Measurements from ENCODE around the gene LMOD3.
A peak's percentile ranks its signal among the peaks of the same experiment; 100 is the strongest.

The LMOD3 gene

DNA sequence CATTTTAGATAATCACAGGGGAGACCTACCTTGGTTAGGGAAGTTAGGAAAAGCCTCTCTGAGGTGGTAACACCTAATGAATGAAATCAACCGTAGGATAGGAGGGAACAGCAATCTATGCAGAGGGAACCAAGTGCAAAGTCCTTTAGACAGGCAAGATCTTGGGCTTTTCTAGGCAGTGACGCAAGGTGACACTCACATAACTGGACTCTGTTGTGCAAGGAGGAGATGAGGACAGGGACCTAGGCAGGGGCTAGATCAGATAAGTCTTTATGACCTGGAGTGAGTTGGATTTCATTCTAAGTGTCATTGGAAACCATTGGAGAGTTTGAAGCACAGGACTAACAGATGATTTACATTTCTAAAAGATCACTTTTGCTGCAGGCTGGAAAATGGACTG, 4.6 kb upstream of the LMOD3 start:
- intact Hi-C loops (cut with DNase I) = no loop called here
- no peak for DNase-seq

DNA sequence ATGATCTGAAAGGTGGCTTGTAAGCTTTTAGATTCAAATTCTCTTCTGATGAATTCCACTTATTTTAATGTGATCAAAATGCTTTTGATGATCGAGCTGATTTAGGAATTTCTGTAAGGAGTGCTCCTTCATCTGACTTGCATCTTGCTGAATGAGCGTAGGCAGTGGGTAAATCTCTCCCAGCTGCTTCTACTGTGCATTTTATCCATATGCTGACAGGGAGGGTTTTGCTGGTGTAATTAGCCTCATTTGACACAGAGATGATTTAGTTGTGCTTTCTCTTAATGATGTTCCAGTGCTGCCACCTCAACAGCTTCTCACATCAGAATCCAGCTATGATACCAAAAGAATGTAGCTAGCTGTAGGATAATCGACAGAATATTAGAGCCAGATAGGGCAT, 3.8 kb upstream of the LMOD3 start:
- DNase-seq = no peak
- intact Hi-C loops (cut with DNase I) = no loop called here

DNA sequence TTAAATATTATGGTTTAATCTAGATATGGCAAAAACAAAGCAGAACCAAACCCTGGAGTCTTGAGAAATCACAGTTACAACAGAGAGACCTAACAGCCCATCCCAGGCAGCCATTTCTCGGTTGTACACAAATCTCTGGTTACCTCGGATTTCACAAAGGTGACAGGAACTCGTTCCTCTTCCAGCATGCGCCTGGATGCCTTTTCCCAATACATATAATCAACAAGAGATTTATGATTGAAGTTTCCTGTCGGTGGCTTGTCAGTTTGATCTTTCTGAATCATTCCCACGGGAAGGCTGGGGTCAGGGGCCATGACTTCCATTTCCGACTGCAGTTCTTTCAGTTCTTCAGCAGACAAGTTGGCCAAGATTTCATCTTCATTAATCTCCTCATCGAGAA, 445 bp downstream of the LMOD3 start:
- intact Hi-C loops (cut with DNase I) = loop anchor here (5.0 kb wide), 2 partner anchors 305 to 550 kb away; no protein-coding TSS in a partner anchor
- no peak for DNase-seq

DNA sequence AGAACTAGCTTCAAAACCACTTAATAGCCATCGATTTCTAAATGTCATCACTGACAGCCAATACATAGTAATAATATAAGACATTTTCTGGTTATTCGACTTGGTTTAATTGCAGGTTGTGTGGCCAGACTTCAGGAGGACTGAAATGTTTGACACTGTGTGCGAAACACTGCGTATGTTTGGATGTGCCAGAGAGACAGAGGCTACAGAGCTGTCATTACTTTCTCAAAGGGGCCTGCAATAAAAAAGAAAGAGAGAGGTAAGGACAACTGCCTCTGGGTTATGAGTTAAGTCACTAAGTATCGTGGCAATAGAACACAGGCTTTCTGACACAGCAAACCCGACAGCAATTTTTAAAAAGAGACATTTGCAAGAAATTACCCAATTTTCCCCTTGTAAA, 882 bp downstream of the LMOD3 start:
- no peak for DNase-seq
- intact Hi-C loops (cut with DNase I) = loop anchor here (5.0 kb wide), 2 partner anchors 306 to 551 kb away; no protein-coding TSS in a partner anchor

DNA sequence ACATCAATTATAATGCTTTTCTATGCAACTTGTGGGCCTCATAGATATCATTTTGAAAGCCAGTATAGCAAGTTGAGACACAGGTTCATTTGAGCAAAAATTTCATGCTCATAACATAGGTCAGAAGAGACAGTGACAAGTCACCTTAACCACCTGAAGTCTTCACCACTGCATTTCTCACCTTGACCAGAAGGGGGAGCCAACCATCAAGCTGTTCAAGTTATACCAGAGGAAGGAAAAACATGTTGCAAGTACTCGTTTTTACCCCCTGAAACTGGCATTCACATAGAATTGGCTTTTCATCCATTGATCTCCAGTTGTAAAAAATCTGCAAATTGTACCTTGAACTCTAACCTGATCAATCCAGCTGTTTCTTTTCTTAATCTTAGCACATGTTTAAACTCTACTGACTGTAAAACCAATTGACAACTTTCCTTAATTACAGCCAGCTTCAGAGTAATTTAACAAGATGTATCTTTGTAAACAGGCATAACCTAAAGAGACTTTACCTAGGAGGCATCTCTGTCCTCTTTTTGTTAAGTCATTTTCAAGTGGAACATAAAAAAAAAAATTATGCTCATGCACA, 1.4 kb downstream of the LMOD3 start:
- DNase-seq = peak in 6 of 10 donors; percentile 32 to 77 (median 76)
- intact Hi-C loops (cut with DNase I) = loop anchor here (5.0 kb wide), 2 partner anchors 306 to 551 kb away; no protein-coding TSS in a partner anchor

DNA sequence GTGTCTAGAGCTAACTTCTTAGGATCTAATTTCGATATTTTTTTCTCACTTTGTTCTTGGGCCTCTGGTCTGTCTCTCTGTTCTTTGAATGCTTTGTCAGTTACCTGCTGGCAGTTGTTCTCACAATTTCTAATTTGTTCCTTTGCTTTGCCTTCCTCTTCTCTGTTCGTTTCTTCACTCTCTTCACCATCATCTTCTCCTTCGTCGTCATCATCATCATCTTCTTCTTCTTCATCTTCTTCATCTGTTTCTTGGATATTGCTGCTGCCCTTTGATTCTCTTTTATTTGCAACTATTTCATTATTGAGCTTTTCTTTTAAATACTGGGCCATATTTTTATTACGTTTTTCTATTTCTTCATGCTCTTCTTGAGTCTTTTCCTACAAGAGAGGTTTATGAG, 2.7 kb downstream of the LMOD3 start:
- DNase-seq = no peak
- intact Hi-C loops (cut with DNase I) = loop anchor here (5.0 kb wide), 2 partner anchors 308 to 553 kb away; no protein-coding TSS in a partner anchor

DNA sequence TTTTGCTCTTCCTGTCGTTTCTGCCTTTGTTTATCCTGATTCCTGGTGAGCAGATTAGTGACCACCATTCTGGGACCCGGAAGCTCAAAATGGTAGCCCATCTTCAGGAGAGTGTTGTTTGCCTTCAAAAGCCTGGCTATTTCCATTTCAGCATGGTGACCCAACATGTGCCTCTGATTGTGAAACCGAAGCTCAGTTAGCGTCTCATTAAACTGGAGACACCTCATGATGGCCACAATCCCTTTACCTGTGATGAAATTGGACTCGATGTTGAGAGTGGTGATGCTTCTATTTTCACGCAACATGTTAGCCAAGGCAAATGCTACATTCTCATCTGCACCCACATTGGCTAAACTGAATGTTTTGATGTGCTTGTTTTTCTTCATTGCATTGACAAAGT, 3.3 kb downstream of the LMOD3 start:
- intact Hi-C loops (cut with DNase I) = no loop called here
- DNase-seq = no peak

DNA sequence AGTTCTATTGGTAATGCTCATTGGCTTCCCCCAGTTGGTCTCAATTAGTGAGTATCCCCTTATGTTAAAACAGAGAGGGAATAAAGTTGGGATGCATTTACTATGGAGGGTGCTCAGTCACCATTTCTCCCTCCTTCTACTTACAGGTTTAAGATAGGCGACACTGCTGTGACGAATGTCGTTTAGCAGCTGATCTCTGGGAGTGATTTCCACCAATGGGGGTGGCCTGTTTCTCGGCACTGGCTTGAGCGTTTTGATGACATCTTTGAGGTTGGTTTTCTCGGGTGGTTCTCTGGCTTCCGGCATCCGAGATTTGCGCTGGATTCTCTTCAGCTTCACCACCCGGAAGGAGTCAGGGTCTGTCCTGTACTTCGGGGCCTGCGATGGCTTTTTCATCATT, 3.8 kb downstream of the LMOD3 start:
- intact Hi-C loops (cut with DNase I) = no loop called here
- no peak for DNase-seq

DNA sequence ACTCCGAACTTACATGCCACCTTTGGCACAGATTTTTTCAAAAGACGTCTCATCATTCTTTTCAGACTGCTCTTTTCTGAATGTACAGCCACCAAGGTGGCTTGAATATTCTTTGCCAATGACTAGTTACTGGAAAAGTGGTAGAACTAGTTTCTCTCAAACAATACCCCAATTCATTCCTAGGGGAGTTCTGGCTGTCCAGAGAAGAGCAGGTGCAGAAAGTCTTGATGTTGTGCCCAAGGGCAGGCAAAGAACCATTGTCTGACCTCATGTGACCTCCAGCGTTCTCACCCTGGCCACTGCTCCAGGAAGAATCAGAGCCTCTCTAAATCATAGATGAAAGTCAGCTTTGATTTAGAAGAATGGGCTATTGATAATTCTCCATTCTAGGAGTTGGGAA, 5.5 kb downstream of the LMOD3 start:
- peak in 9 of 10 donors; percentile 27 to 93 (median 55) for DNase-seq
- intact Hi-C loops (cut with DNase I) = no loop called here

DNA sequence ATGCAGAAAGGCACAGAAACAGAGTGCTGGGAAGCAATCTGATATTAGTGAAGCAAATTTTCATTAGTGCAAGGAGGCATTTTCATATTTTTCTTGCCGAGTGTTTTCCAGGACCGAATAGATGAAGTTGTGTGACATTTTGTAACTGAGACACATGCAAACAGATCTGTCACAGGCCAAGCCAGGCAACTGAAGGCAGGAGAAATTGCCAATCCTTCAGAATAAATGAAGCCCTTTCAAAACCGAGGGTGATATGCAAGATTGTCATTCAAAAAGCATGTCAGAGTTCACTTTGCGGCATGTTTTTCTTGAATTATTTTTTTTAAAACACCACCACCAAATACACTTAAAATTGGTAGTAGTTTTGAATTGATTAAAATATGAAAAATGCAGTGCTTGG, 6.2 kb downstream of the LMOD3 start:
- intact Hi-C loops (cut with DNase I) = no loop called here
- DNase-seq = no peak

DNA sequence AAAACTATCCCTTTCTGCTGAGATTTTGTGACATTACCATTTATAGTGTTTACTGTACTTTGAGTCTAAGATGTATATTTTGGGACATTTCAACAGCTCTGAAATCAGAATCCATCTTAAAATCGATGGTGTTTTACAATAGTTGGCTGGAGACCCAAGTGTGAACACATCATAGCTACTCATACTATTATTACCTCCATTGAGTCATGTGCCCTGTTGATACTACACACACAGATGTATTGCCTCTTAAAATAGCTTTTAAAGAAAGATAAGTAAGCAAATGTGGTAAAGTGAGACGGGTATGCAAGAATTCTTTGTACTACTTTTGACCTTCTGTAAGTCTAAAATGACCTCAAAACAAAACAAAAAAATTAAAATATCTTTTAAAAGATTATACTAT, 6.7 kb downstream of the LMOD3 start:
- intact Hi-C loops (cut with DNase I) = no loop called here
- no peak for DNase-seq

DNA sequence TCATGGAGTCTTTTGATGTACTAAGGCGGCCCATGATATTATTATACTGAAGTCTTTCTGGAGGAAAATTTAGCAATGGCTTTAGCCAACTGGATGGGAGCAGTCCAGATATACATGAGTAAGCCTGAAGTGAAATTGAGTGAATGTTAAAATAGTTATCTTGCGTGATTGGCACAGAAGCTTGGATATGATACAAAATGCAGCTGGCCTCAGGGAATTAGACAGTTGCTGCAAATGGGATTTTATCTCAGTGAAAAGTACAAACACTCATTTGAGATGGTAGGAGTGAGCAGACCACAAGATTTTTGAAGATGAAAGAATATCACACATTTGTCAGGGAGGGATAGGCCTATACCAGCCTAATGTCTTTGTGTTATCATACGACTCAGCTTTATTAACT, 8.9 kb downstream of the LMOD3 start:
- no peak for DNase-seq
- intact Hi-C loops (cut with DNase I) = no loop called here

DNA sequence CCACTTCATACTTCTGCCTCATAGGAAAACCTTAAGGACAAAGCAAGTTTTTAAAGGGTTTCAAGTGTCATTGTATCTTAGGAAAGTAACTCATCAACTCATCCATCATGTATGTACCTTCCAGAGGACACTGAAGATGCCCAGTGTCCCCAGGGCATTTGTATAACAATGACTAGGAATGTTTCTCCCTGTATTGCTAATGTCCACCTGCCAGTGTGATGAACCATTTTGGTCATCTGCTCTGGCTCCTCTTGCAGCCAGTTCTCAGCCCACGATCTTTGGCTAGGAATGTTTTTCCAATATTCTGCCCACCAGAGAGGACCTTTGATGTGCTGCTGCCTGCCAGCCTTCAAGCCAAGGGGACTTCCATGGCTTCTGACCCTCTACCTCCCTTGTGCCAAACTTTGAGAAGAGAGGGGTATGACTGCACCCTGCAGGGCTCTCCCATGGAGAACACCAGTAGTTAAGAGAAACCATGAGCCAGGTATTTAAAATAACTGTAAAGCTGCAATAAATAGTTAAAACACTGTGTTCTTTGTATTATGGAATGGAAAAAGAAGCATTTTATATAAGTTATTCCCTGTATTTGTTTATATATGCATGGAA, 11.4 kb downstream of the LMOD3 start:
- intact Hi-C loops (cut with DNase I) = no loop called here
- DNase-seq = no peak

DNA sequence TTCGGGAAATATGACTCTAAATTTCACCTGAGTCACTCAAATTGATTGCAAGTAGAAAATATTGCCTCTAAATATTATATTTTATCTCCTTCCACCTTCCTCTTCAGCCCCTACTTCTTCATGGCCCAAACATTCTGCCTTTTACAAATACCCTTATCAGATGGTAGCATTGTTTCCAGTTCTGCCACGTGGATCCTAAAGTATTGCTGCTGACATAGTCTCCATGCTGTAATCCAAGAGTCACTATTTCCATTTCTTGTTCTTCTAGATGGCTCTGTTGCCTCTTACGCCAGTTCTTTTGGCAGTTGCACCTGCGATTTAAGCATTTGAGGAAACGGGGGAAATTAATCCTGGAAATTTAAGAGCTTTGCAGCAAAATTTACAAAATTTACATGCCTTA, 13.6 kb downstream of the LMOD3 start:
- DNase-seq = no peak
- intact Hi-C loops (cut with DNase I) = no loop called here

DNA sequence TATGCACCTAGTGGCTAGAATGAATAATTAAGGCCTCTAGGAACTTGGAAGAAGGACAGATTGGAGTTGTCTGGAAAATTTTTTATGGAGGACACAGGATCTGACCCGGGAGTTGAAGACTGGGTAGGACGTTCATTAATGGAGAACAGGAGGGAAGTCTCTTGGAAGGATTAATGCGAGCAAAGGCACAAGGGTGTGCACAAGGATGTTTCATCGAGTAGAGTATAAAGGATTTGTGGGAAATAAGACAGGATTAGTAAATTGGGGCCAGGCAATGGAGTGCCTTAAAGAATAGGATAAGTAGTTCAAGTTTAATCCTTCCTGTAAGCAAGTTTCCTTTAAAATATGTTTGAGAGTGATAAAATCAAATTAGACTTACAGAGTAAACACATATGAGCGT, 14.6 kb downstream of the LMOD3 start:
- DNase-seq = no peak
- intact Hi-C loops (cut with DNase I) = no loop called here

DNA sequence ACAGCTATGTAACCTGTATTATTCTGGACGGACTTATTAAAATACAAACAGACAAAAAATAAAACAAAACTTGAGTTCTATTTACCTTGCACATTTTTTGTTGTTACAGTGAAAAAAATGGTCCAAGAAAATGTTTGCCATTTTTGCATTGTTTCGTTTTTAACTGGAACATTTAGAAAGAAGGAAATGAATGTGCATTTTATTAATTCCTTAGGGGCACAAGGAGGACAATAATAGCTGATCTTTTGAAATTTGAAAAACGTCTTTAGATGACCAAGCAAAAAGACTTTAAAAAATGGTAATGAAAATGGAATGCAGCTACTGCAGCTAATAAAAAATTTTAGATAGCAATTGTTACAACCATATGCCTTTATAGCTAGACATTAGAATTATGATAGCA, 17.1 kb downstream of the LMOD3 start:
- intact Hi-C loops (cut with DNase I) = no loop called here

DNA sequence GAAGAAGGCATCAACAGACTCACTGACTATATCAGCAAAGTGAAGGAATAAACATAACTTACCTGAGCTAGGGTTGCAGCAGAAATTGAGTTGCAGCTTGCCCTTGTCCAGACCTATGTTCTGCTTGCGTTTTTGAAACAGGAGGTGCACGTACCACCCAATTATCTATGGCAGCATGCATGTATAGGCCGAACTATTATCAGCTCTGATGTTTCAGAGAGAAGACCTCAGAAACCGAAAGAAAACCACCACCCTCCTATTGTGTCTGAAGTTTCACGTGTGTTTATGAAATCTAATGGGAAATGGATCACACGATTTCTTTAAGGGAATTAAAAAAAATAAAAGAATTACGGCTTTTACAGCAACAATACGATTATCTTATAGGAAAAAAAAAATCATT, 17.8 kb downstream of the LMOD3 start:
- no peak for DNase-seq
- intact Hi-C loops (cut with DNase I) = no loop called here

More for the DNA sequence above, 17.1 kb downstream of the LMOD3 start:
- no peak for DNase-seq

DNA sequence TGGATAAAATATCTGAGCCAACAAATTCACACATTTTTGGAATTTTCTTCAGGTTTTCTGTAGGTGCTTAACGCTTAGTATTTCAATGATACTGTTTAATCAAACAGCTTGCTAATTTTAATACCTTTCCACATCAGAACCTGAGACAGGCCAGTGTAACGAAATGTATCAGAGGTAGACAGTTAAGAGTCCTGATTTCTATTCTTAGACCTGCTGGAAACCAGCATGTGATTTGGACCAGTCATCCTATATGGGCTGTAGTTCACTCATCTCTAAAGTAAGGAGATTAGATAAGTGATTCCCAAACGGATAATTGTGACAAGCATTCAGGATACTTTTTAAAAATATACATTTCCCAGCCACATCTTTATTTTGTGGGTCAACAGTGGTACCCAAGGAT, 19.3 kb downstream of the LMOD3 start:
- DNase-seq = no peak
- intact Hi-C loops (cut with DNase I) = no loop called here

DNA sequence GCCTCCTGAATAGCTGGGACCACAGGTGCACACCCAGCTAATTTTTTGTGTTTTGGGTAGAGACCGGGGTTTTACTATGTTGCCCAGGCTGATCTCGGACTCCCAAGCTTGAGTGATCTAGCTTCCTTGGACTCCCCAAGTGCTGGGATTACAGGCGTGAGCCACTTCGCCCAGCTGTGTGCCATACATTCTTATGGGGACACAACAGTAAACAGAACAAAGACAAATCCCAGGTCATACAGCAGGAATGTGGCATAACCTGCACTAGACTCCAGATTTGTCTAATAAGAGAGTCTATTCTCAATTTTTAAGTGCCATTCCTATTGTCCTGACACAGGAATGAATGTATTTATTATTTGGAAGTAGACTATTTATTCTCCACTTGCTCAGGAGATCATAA, 20.0 kb downstream of the LMOD3 start:
- no peak for DNase-seq
- intact Hi-C loops (cut with DNase I) = no loop called here

DNA sequence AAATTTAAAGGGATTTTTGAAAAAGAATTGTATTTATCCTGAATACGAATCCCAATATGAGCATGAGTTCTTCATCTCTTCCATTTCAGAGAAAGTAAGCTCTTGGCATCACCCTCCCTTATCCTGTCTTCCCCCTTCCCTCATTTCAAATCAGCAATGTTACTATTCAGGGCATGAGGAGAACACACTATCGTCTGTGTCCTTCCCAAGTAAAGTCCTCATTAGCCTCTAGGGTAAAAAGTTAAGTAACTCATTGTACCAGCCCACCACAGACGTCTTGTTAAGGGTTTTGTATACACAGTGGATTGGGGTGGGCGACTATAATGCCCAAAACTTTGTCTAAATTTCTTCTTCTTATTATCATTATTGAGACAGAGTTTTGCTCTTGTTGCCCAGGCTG, 22.8 kb downstream of the LMOD3 start:
- intact Hi-C loops (cut with DNase I) = no loop called here
- DNase-seq = no peak

DNA sequence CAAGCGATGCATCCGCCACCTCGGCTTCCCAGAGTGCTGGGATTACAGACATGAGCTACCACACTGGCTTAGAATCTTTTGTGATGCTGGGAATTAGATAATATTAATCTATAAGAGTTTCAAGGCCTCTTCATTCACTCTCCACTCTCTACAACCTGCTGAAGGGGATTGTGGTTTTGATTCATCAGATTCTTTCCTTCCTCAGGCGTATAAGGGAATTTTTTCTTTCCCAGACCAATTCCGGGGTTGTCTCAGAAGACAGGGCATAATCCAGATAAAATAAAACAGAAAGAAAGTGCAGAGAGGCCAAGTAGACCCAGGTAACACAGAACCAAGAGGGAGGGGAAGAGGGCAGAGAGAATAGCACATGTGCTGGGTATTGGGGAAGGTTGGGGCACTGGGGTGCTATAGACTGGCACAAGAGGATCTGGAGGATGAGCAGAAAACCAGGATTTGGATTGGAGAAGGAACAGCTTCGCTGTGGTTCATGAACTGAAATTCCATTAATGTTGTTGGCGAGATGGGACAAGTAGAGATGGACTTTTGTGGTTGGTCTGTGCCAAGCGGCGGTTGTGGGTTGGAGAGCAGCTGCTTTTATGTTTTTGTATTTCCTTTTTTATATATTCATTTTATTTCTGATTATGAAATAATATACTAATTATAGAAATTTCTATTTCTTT, 24.8 kb downstream of the LMOD3 start:
- intact Hi-C loops (cut with DNase I) = no loop called here
- no peak for DNase-seq

DNA sequence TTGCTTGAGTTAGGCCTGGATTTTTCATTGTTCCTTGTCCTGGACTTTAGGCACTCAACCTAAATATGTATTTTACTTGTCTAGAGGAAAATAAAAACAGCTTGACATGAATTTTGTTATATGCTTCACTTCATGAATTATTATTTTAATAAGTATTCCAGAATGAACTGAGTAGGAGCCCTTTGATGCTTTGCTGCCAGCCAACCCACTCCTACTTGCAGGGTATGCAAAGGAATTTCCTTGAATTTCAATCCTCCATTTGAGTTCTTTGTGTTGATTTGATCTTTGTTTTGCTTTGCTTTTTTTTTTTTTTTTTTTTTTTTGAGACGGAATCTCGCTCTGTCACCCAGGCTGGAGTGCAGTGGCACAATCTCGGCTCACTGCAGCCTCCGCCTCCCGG, 26.1 kb downstream of the LMOD3 start:
- no peak for DNase-seq
- intact Hi-C loops (cut with DNase I) = no loop called here
